Chondrocyte (in vitro differentiated cells): ENCODE data around the gene FAM186B. TPM values are rescaled to one million over a fixed set of nuclear protein-coding genes. Genes with fewer than 3 reads are reported as not detected.
A peak's percentile ranks its signal among the peaks of the same experiment; 100 is the strongest.
"Not testable (repeated sequence)": the region's sequence is repeated elsewhere in the genome, so short reads cannot be mapped to it uniquely, and the experiment has no call there.

ENCODE experiments used
- DNase-seq: peaks from one replicate; pipeline ENCODE4 v3.0.0; 2021; ENCODE audit warnings: mixed read lengths, low spot score
- H3K27ac Mint-ChIP-seq: one replicate; pipeline ENCODE4 v1.8.0; 2021; ENCODE audit warnings: mild to moderate bottlenecking, moderate library complexity, mixed read lengths; ENCODE audit not compliant: unreplicated experiment
- H3K27me3 Mint-ChIP-seq: 2 replicates; pipeline ENCODE4 v1.8.0; 2021; ENCODE audit warnings: low read depth, mixed read lengths
- H3K36me3 Mint-ChIP-seq: 2 replicates; pipeline ENCODE4 v1.8.0; 2021; ENCODE audit warnings: low read depth, mixed read lengths
- H3K4me1 Mint-ChIP-seq: 2 replicates; pipeline ENCODE4 v1.8.0; 2021; ENCODE audit warnings: low read depth, mild to moderate bottlenecking, mixed read lengths
- H3K4me3 Mint-ChIP-seq: one replicate; pipeline ENCODE4 v1.8.0; 2021; ENCODE audit warnings: mild to moderate bottlenecking, moderate library complexity, mixed read lengths; ENCODE audit not compliant: unreplicated experiment
- H3K9me3 Mint-ChIP-seq: 2 replicates; pipeline ENCODE4 v1.8.0; 2021; ENCODE audit warnings: low read depth, mixed read lengths
- total RNA-seq: library from RNA; stranded (reverse); gene quantifications from 3 replicates; pipeline ENCODE4 v1.2.1, GENCODE V29; 2021
- TF ChIP-seq, protein P1 (sequence below): fragments of 200-600 bp; sonication (generic); IDR thresholded peaks from 2 replicates; pipeline ENCODE4 v1.5.0; 2021; ENCODE audit warnings: antibody characterized with exemption, mild to moderate bottlenecking, moderate library complexity

FAM186B gene
- total RNA-seq, 1 donor from 2014 or later = 0.27 TPM

DNA sequence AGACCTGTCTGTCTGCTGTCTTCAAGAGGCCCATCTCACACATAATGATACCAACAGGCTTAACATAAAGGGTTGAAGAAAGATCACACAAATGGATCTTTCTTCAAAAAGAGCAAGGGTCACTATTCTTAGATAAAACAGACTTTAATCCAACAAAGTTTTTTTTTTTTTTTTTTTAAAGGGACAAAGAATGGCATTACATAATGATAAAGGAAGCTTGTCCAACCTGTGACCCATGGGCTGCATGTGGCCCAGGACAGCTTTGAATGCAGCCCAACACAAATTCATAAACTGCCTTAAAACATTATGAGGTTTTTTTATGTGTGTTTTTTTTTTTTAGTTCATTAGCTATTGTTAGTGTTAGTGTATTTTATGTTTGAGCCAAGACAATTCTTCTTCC lies 6.8 kb upstream of the FAM186B start:
- Mint-ChIP-seq H3K4me3 (no peak overlapping the region), H3K36me3 (no peaks in the 10 kb centered on the region), H3K27ac (no peak overlapping the region), H3K9me3 (peaks cover 9% of the 10 kb centered on the region), H3K4me1 (no peaks in the 10 kb centered on the region), H3K27me3 (no peaks in the 10 kb centered on the region)
- no peak for DNase-seq
- TF ChIP-seq, protein P1, sequence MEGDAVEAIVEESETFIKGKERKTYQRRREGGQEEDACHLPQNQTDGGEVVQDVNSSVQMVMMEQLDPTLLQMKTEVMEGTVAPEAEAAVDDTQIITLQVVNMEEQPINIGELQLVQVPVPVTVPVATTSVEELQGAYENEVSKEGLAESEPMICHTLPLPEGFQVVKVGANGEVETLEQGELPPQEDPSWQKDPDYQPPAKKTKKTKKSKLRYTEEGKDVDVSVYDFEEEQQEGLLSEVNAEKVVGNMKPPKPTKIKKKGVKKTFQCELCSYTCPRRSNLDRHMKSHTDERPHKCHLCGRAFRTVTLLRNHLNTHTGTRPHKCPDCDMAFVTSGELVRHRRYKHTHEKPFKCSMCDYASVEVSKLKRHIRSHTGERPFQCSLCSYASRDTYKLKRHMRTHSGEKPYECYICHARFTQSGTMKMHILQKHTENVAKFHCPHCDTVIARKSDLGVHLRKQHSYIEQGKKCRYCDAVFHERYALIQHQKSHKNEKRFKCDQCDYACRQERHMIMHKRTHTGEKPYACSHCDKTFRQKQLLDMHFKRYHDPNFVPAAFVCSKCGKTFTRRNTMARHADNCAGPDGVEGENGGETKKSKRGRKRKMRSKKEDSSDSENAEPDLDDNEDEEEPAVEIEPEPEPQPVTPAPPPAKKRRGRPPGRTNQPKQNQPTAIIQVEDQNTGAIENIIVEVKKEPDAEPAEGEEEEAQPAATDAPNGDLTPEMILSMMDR = no peak

DNA sequence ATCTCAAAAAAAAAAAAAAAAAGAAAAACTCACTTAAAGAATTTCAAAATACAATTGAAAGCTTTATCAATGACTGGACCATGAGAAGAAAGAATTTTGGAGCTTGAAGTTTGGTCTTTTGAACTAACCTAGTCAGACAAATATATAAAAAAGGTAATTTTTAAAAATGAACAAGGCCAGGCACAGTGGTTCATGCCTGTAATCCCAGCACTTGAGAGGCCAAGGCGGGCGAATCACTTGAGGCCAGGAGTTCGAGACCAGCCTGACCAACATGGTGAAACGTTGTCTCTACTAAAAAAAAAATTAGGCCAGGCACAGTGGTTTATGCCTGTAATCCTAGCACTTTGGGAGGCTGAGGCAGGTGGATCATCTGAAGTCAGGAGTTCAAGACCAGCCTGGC lies 5.3 kb upstream of the FAM186B start:
- not testable (repeated sequence) for H3K27me3 Mint-ChIP-seq, H3K4me1 Mint-ChIP-seq, H3K36me3 Mint-ChIP-seq, DNase-seq, H3K4me3 Mint-ChIP-seq, H3K9me3 Mint-ChIP-seq, H3K27ac Mint-ChIP-seq

DNA sequence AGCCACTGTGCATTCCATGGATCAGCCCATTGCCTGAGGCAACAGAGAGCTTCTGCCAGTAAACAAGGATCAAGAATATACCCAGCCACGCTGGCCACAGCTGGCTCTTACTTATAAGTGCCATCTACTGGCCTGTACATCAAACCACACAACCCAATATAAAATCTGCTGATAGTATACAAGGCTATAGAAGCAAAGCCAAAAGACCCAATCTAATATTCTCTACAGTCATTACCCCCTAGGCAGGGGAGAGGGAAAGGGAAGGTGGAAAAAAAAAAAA lies 4.4 kb upstream of the FAM186B start:
- no peak for DNase-seq
- TF ChIP-seq, protein P1 = peak; percentile 46
- Mint-ChIP-seq H3K4me3 (no peak overlapping the region), H3K27me3 (no peaks in the 10 kb centered on the region), H3K9me3 (peaks cover 7% of the 10 kb centered on the region), H3K36me3 (no peaks in the 10 kb centered on the region), H3K27ac (no peak overlapping the region), H3K4me1 (no peaks in the 10 kb centered on the region)

DNA sequence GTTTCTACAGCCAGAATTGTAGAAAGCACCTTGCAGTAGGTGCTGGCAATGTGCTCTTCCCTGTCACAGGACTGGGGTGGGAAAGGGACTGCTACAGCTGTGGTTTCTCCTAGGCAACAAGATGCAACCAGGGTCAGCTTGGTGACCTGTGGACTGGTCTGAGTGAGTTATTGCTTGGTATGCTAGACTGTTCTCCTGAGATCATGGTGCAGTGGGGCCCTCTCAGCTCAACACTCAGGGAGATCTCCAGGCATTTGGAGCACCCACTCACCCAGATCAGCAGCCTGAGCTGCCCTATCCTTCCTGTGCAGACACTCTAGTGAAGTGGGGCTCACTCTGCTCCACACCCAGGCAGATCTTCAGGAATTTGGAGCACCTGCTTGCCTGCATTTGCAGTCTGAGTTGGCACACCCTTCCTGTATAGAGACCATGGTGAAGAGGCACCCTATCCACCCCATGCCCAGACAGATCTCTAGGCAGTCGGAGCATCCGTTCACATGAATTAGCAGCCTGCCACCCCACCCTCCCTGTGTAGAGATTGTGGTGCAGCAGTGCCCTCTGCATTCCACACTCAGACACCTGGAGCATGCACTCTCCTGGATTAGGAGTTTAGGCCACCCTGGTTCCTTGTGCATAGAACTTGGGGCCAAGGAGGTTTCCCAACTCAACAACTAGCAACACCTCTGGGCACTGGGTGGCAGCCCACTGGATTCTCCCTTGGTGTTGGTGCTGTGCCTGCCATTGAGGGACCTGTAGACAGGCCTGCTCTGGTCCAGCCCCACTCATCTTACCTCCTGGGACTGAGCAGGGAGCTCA lies 3.8 kb upstream of the FAM186B start:
- TF ChIP-seq, protein P1 = no peak
- H3K27ac Mint-ChIP-seq = no peak overlapping the region
- no peak for DNase-seq
- no peaks in the 10 kb centered on the region for H3K36me3 Mint-ChIP-seq
- H3K27me3 Mint-ChIP-seq = no peaks in the 10 kb centered on the region
- H3K4me1 Mint-ChIP-seq = no peaks in the 10 kb centered on the region
- peaks cover 5% of the 10 kb centered on the region for H3K9me3 Mint-ChIP-seq
- no peak overlapping the region for H3K4me3 Mint-ChIP-seq

DNA sequence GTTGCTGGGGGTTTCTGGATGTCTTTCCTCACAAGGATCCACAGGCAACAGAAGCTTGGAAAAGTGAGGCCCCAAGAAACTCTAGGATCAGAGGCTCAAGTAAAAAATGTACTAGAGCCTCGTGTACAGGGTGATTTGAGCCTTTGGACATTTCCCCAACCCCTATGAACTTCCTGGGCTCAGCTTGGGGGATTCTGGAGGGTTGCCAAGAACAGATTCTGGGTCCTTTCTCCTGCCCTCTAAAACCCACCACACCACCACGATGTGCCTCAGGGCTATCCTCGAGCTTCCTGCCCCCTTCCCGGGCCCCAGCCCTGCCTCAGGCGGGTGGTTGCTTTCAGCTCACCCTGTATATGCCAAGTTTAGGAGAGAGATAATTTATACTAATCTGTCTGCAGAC lies 583 bp downstream of the FAM186B start:
- TF ChIP-seq, protein P1 = no peak
- Mint-ChIP-seq H3K27ac (no peak overlapping the region), H3K4me1 (no peaks in the 10 kb centered on the region), H3K9me3 (no peaks in the 10 kb centered on the region), H3K27me3 (no peaks in the 10 kb centered on the region), H3K4me3 (no peak overlapping the region), H3K36me3 (peaks cover 4% of the 10 kb centered on the region)
- no peak for DNase-seq

DNA sequence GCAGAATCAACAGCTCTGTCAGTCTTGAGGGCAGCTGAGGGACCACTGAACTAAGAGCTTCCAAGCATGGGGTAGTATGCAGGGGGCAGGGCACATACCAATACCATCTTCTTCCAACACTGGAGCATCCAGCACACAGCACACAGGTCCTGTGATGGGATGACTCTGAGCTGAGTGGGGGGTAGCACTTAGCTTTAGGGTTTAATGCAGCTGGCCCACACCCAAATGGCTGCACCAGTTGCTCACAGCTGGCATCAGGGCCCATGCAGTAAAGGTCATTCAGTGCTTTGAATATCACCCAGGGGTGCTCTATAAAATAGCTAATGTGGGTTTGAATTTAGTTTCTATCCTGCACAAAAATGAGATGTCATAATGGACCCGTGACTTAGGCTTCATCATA lies 1.7 kb downstream of the FAM186B start:
- Mint-ChIP-seq H3K9me3 (no peaks in the 10 kb centered on the region), H3K36me3 (peaks cover 4% of the 10 kb centered on the region), H3K4me1 (no peaks in the 10 kb centered on the region), H3K4me3 (no peak overlapping the region), H3K27me3 (no peaks in the 10 kb centered on the region), H3K27ac (no peak overlapping the region)
- DNase-seq = no peak
- TF ChIP-seq, protein P1 = no peak
